HEK293 (cell line): Measurements from ENCODE around the gene ACMSD.
A peak's percentile ranks its signal among the peaks of the same experiment; 100 is the strongest.
"Not testable (repeated sequence)": the region's sequence is repeated elsewhere in the genome, so short reads cannot be mapped to it uniquely, and the experiment has no call there.

Source experiments
- CTCF ChIA-PET: fragments of 350-600 bp; formaldehyde crosslinking; extraction: SDS; loops from one replicate; lab custom pipeline; 2021; ENCODE audit warnings: antibody characterized with exemption; lab: Yijun Ruan, JAX
- POLR2A ChIA-PET: fragments of 300-600 bp; formaldehyde crosslinking; extraction: SDS; loops from one replicate; lab custom pipeline; 2020; ENCODE audit warnings: antibody characterized with exemption, inconsistent platforms; lab: Yijun Ruan, JAX
- H3K27ac ChIP-seq: fragments of 200-500 bp; sonication (Bioruptor generic); 2 replicates; pipeline ENCODE4 v1.5.1; 2014; ENCODE audit warnings: low read depth, low read length, control low read depth, inconsistent platforms; ENCODE audit errors: extremely low read depth
- H3K36me3 ChIP-seq, 2 experiments: fragments of 200-500 bp in 1 of 2; sonication (Bioruptor generic) in 1 of 2; 1 replicate in 1 of 2; 2 replicates in 1 of 2; pipeline ENCODE4 v1.5.1; 2014 to 2017; ENCODE audit warnings: inconsistent platforms in 2 of 2, low read length in 2 of 2; ENCODE audit not compliant: control insufficient read depth in 2 of 2, insufficient read depth in 1 of 2
- H3K4me1 ChIP-seq: fragments of 200-500 bp; sonication (Bioruptor generic); 2 replicates; pipeline ENCODE4 v1.5.1; 2014; ENCODE audit warnings: mild to moderate bottlenecking, low read length, inconsistent platforms; ENCODE audit not compliant: control insufficient read depth, insufficient read depth
- H3K4me3 ChIP-seq: 2 replicates; pipeline ENCODE4 v1.5.1; 2011; ENCODE audit warnings: low read depth, mild to moderate bottlenecking, control low read depth, low read length, moderate library complexity
- H3K9me3 ChIP-seq: fragments of 200-500 bp; sonication (Bioruptor generic); 2 replicates; pipeline ENCODE4 v1.5.1; 2014; ENCODE audit warnings: low read depth, low read length, inconsistent platforms; ENCODE audit not compliant: control insufficient read depth, insufficient read depth
- GLI2 ChIP-seq: fragments of 450-650 bp; formaldehyde crosslinking; IDR thresholded peaks from 2 replicates; pipeline ENCODE4; 2017; ENCODE audit warnings: missing biosample characterization, missing genetic modification characterization, low read depth, borderline replicate concordance
- GLIS2 ChIP-seq: fragments of 450-650 bp; formaldehyde crosslinking; IDR thresholded peaks from 2 replicates; pipeline ENCODE4 v1.5.1; 2016; ENCODE audit warnings: missing biosample characterization, missing genetic modification characterization
- SETDB1 ChIP-seq: IDR thresholded peaks from one replicate; pipeline ENCODE4 v1.6.1; 2017; ENCODE audit warnings: mild to moderate bottlenecking, low read length, moderate library complexity, mixed read lengths; ENCODE audit not compliant: insufficient read length
- WT1 ChIP-seq: fragments of 450-650 bp; formaldehyde crosslinking; IDR thresholded peaks from 2 replicates; pipeline ENCODE4 v1.5.1; 2016; ENCODE audit warnings: missing biosample characterization, missing genetic modification characterization
- YY1 ChIP-seq: fragments of 450-650 bp; formaldehyde crosslinking; IDR thresholded peaks from 2 replicates; pipeline ENCODE4 v1.5.1; 2018; ENCODE audit warnings: missing biosample characterization, missing genetic modification characterization
- ZNF146 ChIP-seq: fragments of 450-650 bp; formaldehyde crosslinking; IDR thresholded peaks from 2 replicates; pipeline ENCODE4 v1.5.1; 2016; ENCODE audit warnings: missing biosample characterization, missing genetic modification characterization
- ZNF157 ChIP-seq: fragments of 450-650 bp; formaldehyde crosslinking; IDR thresholded peaks from 2 replicates; pipeline ENCODE4 v1.5.1; 2016; ENCODE audit warnings: missing biosample characterization, missing genetic modification characterization
- ZNF311 ChIP-seq: fragments of 450-650 bp; formaldehyde crosslinking; IDR thresholded peaks from 2 replicates; pipeline ENCODE4 v1.5.1; 2017; ENCODE audit warnings: missing biosample characterization, missing genetic modification characterization, borderline replicate concordance
- ZNF335 ChIP-seq: fragments of 450-650 bp; formaldehyde crosslinking; conservative IDR thresholded peaks from 2 replicates; pipeline ENCODE4 v1.5.1; 2016; ENCODE audit warnings: missing biosample characterization, missing genetic modification characterization
- ZNF560 ChIP-seq: fragments of 450-650 bp; formaldehyde crosslinking; IDR thresholded peaks from 2 replicates; pipeline ENCODE4 v1.5.1; 2017; ENCODE audit warnings: missing biosample characterization, missing genetic modification characterization, borderline replicate concordance
- ZNF624 ChIP-seq: fragments of 450-650 bp; formaldehyde crosslinking; IDR thresholded peaks from 2 replicates; pipeline ENCODE4 v1.5.1; 2017; ENCODE audit warnings: missing biosample characterization, missing genetic modification characterization
- ZNF658 ChIP-seq: fragments of 450-650 bp; formaldehyde crosslinking; IDR thresholded peaks from 2 replicates; pipeline ENCODE4; 2016; ENCODE audit warnings: missing biosample characterization, missing genetic modification characterization
- ZNF76 ChIP-seq: fragments of 450-650 bp; formaldehyde crosslinking; IDR thresholded peaks from 2 replicates; pipeline ENCODE4; 2016; ENCODE audit warnings: low read depth, missing biosample characterization, missing genetic modification characterization, borderline replicate concordance
- TF ChIP-seq, protein P1 (sequence below): fragments of 450-650 bp; formaldehyde crosslinking; IDR thresholded peaks from 2 replicates; pipeline ENCODE4 v1.5.1; 2016; ENCODE audit warnings: missing biosample characterization, missing genetic modification characterization
- TF ChIP-seq, protein P2 (sequence below): fragments of 450-650 bp; formaldehyde crosslinking; IDR thresholded peaks from 2 replicates; pipeline ENCODE4 v1.5.1; 2016; ENCODE audit warnings: missing biosample characterization, missing genetic modification characterization
- TF ChIP-seq, protein P3 (sequence below): fragments of 450-650 bp; formaldehyde crosslinking; IDR thresholded peaks from 2 replicates; pipeline ENCODE4 v1.5.1; 2016; ENCODE audit warnings: missing biosample characterization, missing genetic modification characterization
- TF ChIP-seq, protein P4 (sequence below): fragments of 450-650 bp; formaldehyde crosslinking; IDR thresholded peaks from 2 replicates; pipeline ENCODE4 v1.5.1; 2016; ENCODE audit warnings: missing biosample characterization, missing genetic modification characterization
- TF ChIP-seq, protein P5 (sequence below): fragments of 450-650 bp; formaldehyde crosslinking; IDR thresholded peaks from 2 replicates; pipeline ENCODE4 v1.5.1; 2017; ENCODE audit warnings: missing biosample characterization, missing genetic modification characterization
- TF ChIP-seq, protein P6 (sequence below): fragments of 450-650 bp; formaldehyde crosslinking; optimal IDR thresholded peaks from 2 replicates; pipeline ENCODE3; 2016; ENCODE audit warnings: missing biosample characterization, mild to moderate bottlenecking, missing genetic modification characterization
- TF ChIP-seq, protein P7 (sequence below): fragments of 450-650 bp; formaldehyde crosslinking; IDR thresholded peaks from 2 replicates; pipeline ENCODE4 v1.5.1; 2017; ENCODE audit warnings: missing biosample characterization, mild to moderate bottlenecking, missing genetic modification characterization, moderate library complexity

ACMSD gene

DNA sequence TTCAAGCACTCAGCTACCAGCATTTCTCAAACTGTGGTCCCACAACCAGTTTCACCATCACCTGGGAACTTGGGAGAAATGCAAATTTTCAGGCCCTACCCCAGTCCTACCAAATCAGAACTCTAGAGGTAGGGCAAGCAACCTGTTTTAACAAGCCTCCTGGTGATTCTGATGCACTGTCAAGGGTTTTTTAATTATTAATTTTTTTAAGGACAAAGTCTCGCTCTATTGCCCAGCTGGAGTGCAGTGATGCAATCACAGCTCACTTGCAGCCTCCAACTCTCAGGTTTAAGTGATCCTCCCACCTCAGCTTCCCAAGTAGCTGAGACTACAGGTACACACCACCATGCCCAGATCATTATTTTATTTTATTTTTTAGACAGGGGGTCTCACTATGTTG, 7.8 kb downstream of the ACMSD start (continued):
- no peak for TF ChIP-seq ZNF76 (tag by site-specific recombination)
- TF ChIP-seq WT1 (tag by site-specific recombination), result no peak

DNA sequence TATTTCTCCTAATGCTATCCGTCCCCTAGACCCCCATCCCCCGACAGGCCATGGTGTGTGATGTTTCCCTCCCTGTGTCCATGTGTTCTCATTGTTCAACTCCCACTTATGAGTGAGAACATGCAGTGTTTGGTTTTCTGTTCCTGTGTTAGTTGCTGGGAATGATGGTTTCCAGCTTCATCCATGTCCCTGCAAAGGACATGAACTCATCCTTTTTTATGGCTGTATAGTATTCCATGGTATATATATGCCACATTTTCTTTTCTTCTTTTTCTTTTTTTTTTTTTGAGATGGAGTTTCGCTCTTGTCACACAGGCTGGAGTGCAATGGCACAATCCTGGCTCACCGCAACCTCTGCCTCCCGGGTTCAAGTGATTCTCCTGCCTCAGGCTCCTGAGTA, 9.2 kb downstream of the ACMSD start:
- POLR2A ChIA-PET, H3K27ac ChIP-seq, H3K4me1 ChIP-seq, CTCF ChIA-PET, H3K4me3 ChIP-seq, H3K36me3 ChIP-seq, H3K9me3 ChIP-seq: not testable (repeated sequence)
- peak; percentile 87 for TF ChIP-seq ZNF146 (tag by site-specific recombination)
- TF ChIP-seq, protein P1, sequence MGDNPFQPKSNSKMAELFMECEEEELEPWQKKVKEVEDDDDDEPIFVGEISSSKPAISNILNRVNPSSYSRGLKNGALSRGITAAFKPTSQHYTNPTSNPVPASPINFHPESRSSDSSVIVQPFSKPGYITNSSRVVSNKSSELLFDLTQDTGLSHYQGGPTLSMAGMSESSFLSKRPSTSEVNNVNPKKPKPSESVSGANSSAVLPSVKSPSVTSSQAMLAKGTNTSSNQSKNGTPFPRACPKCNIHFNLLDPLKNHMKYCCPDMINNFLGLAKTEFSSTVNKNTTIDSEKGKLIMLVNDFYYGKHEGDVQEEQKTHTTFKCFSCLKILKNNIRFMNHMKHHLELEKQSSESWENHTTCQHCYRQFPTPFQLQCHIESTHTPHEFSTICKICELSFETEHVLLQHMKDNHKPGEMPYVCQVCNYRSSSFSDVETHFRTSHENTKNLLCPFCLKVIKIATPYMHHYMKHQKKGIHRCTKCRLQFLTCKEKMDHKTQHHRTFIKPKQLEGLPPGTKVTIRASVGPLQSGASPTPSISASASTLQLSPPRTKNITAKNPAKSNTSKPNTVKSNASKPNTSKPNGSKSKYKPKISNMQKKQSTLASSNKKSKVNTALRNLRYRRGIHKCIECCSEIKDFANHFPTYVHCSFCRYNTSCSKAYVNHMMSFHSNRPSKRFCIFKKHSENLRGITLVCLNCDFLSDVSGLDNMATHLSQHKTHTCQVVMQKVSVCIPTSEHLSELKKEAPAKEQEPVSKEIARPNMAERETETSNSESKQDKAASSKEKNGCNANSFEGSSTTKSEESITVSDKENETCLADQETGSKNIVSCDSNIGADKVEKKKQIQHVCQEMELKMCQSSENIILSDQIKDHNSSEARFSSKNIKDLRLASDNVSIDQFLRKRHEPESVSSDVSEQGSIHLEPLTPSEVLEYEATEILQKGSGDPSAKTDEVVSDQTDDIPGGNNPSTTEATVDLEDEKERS (tag by site-specific recombination), result peak; percentile 61; the same call in 1 of the 2 replicates
- TF ChIP-seq, protein P2, sequence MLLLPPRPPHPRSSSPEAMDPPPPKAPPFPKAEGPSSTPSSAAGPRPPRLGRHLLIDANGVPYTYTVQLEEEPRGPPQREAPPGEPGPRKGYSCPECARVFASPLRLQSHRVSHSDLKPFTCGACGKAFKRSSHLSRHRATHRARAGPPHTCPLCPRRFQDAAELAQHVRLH (tag by site-specific recombination), result peak; percentile 79

DNA sequence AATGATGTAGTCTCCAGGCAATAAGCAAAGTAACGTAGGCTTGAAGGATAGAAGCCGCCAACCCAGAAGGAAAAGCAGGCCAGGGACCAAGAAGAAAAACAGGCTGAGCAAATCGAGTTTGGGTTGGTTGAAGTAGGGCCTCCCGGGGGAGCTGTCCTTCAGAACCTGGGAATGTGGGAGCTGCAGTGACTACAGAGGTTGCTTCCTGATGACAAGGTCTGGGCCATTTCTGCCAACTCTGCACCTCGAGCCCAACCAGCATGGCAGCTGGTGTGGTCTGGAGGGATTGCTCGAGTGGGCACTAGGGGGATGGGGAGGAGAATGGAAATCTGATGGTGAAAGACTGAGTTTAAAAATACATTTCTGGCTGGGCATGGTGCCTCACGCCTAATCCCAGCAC, 14.1 kb downstream of the ACMSD start:
- no peaks in the 10 kb centered on the region for H3K9me3 ChIP-seq
- TF ChIP-seq, protein P3, sequence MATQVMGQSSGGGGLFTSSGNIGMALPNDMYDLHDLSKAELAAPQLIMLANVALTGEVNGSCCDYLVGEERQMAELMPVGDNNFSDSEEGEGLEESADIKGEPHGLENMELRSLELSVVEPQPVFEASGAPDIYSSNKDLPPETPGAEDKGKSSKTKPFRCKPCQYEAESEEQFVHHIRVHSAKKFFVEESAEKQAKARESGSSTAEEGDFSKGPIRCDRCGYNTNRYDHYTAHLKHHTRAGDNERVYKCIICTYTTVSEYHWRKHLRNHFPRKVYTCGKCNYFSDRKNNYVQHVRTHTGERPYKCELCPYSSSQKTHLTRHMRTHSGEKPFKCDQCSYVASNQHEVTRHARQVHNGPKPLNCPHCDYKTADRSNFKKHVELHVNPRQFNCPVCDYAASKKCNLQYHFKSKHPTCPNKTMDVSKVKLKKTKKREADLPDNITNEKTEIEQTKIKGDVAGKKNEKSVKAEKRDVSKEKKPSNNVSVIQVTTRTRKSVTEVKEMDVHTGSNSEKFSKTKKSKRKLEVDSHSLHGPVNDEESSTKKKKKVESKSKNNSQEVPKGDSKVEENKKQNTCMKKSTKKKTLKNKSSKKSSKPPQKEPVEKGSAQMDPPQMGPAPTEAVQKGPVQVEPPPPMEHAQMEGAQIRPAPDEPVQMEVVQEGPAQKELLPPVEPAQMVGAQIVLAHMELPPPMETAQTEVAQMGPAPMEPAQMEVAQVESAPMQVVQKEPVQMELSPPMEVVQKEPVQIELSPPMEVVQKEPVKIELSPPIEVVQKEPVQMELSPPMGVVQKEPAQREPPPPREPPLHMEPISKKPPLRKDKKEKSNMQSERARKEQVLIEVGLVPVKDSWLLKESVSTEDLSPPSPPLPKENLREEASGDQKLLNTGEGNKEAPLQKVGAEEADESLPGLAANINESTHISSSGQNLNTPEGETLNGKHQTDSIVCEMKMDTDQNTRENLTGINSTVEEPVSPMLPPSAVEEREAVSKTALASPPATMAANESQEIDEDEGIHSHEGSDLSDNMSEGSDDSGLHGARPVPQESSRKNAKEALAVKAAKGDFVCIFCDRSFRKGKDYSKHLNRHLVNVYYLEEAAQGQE (tag by site-specific recombination), result peak; percentile 28; the same call in 1 of the 2 replicates
- no peak for TF ChIP-seq GLI2 (tag by site-specific recombination)
- TF ChIP-seq, protein P4, sequence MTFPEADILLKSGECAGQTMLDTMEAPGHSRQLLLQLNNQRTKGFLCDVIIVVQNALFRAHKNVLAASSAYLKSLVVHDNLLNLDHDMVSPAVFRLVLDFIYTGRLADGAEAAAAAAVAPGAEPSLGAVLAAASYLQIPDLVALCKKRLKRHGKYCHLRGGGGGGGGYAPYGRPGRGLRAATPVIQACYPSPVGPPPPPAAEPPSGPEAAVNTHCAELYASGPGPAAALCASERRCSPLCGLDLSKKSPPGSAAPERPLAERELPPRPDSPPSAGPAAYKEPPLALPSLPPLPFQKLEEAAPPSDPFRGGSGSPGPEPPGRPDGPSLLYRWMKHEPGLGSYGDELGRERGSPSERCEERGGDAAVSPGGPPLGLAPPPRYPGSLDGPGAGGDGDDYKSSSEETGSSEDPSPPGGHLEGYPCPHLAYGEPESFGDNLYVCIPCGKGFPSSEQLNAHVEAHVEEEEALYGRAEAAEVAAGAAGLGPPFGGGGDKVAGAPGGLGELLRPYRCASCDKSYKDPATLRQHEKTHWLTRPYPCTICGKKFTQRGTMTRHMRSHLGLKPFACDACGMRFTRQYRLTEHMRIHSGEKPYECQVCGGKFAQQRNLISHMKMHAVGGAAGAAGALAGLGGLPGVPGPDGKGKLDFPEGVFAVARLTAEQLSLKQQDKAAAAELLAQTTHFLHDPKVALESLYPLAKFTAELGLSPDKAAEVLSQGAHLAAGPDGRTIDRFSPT (tag by site-specific recombination), result no peak
- TF ChIP-seq YY1 (tag by site-specific recombination), result no peak
- TF ChIP-seq ZNF560 (tag by site-specific recombination), result no peak
- TF ChIP-seq ZNF311, result no peak
- no peak for TF ChIP-seq ZNF157 (tag by site-specific recombination)
- TF ChIP-seq, protein P5, sequence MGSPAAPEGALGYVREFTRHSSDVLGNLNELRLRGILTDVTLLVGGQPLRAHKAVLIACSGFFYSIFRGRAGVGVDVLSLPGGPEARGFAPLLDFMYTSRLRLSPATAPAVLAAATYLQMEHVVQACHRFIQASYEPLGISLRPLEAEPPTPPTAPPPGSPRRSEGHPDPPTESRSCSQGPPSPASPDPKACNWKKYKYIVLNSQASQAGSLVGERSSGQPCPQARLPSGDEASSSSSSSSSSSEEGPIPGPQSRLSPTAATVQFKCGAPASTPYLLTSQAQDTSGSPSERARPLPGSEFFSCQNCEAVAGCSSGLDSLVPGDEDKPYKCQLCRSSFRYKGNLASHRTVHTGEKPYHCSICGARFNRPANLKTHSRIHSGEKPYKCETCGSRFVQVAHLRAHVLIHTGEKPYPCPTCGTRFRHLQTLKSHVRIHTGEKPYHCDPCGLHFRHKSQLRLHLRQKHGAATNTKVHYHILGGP (tag by site-specific recombination), result no peak
- TF ChIP-seq, protein P6, sequence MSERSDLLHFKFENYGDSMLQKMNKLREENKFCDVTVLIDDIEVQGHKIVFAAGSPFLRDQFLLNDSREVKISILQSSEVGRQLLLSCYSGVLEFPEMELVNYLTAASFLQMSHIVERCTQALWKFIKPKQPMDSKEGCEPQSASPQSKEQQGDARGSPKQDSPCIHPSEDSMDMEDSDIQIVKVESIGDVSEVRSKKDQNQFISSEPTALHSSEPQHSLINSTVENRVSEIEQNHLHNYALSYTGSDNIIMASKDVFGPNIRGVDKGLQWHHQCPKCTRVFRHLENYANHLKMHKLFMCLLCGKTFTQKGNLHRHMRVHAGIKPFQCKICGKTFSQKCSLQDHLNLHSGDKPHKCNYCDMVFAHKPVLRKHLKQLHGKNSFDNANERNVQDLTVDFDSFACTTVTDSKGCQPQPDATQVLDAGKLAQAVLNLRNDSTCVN, result no peak
- TF ChIP-seq, protein P7, sequence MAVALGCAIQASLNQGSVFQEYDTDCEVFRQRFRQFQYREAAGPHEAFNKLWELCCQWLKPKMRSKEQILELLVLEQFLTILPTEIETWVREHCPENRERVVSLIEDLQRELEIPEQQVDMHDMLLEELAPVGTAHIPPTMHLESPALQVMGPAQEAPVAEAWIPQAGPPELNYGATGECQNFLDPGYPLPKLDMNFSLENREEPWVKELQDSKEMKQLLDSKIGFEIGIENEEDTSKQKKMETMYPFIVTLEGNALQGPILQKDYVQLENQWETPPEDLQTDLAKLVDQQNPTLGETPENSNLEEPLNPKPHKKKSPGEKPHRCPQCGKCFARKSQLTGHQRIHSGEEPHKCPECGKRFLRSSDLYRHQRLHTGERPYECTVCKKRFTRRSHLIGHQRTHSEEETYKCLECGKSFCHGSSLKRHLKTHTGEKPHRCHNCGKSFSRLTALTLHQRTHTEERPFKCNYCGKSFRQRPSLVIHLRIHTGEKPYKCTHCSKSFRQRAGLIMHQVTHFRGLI (tag by site-specific recombination), result peak; percentile 80
- TF ChIP-seq SETDB1, result no peak
- no peak for TF ChIP-seq ZNF624
- no peak for TF ChIP-seq GLIS2 (tag by site-specific recombination)
- no peak for TF ChIP-seq ZNF658 (tag by site-specific recombination)
- TF ChIP-seq ZNF335, result no peak
- H3K27ac ChIP-seq, result no peak overlapping the region
- H3K4me1 ChIP-seq, result no peaks in the 10 kb centered on the region
- H3K36me3 ChIP-seq, result no peaks in the 10 kb centered on the region
- ChIA-PET POLR2A (no interaction called here), CTCF (no interaction called here)
- H3K4me3 ChIP-seq, result no peak overlapping the region
